Globus pallidus (tissue), 1 donor: Measurements from ENCODE around the gene ZNF496.
"Not testable (repeated sequence)": the region's sequence is repeated elsewhere in the genome, so short reads cannot be mapped to it uniquely, and the experiment has no call there.

Source experiments
- DNase-seq: peaks from one replicate; pipeline ENCODE4 v3.0.0-alpha.2; 2015; ENCODE audit warnings: low spot score

The ZNF496 gene

DNA sequence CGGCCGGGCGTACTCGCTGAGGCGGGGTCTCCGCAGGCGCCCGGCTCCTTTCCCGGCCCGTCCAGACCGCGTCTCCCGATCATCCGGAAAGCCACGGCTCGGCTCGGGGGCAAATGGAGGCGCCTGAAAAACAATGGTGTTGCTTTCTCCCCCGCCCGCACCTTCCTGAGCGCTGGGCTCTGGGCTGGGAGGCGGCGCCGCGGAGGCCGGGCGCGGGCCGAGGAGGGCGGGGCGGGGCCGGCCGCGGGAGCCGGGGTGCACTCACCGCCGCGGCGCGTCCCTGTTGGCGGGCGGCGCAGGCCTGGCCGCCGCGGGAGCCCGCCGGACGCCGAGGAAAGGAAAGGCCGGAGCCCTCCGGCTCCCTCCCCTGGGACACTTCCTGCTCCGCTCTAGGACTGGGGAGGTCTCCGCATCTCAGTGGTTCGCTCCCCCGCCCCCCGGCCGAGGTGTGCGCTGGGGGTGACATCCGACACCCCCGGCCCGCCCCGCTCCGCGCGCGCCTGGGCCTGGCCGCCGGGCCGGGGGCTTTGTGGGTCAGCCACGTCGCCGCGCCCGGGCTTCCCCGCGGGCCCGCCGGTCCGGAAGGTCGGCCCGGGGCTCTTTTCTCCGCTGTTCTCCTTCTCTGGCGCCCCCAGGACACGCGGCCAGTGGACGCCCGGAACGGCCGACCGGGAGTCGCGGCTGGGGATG is at the start of gene ZNF496:
TSS of gene ZNF496 (minus strand) at position 343 of the 690 bp plus-strand sequence. CDS start 2,289 bp downstream, outside the sequence.
- DNase-seq, result peak; percentile 60

DNA sequence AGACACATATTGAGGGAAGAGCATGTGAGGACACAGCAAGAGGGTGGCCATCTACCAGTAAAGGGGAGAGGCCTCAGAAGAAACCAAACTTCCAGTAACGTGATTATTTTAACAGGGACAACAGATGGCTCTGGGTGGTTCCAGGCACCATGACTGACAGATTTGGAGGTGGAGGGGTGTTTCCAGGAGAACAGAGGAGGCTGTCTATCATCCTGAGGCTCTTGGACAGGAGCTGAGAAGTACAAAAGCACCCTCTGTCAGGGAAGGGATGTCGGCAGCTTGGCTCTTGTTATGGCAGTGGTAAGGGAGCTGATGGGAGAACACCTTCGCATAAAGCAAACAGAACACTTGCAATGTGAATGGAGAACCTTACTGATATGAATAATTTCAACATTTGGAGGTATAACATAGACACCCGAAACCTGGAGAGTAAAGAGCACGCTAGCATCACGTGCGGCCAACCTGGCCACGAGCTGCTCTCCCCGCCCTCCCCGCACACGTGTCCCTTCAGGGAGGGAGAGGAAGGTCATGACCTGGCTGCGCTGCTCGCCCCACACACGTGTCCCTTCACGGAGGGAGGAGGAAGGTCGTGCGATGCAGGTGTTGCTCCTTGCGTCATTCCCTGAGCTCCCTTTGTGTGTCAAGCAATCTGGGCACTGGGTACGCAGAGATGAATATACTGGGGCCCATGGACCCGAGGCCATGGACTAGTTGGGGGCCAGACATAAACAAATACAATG is 46.8 kb upstream of the ZNF496 start:
- DNase-seq, result no peak

DNA sequence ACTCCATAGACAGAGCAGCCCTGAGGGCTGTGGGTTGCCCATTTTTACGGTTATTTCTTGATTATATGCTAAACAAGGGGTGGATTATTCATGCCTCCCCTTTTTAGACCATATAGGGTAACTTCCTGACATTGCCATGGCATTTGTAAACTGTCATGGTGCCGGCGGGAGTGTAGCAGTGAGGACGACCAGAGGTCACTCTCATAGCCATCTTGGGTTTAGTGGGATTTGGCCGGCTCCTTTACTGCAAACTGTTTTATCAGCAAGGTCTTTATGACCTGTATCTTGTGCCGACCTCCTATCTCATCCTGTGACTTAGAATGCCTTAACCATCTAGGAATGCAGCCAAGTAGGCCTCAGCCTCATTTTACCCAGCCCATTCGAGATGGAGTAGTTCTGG is 46.0 kb upstream of the ZNF496 start:
- DNase-seq, result not testable (repeated sequence)

DNA sequence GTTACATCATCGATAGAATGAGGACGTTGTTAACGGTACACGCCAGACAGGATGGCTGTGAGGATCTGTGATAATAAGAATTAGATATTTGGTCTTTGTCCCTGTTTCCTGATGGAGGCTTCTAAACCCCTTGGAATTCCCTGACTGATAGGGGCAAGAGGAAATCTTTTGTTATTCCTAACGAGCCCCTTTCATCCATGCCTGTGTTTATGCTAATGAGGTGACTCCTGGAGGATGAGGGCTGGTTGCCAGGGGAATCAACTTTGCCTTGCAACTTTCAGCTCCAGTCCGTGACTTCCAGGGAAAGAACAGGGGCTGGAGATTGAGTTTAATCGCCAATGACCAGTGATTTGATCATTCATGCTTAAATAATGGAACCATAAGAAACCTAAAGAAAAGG is 45.0 kb upstream of the ZNF496 start:
- no peak for DNase-seq

DNA sequence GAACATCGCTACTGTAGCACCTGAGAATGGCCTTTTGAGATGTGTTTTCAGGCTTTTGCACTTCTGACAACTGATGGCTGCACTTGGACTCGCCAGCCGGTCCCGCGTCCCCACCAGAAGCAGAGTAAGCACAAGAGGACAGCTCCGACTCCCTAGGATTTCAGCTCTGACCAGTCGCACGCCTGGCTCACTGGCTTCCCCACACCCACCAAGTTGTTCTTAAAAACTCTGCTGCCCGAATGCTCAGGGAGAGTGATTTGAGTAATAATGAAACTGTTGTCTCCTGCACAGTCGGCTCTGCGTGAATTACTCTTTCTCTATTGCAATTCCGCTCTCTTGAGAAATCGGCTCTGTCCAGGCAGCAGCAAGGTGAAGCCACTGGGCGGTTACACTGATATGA is 44.1 kb upstream of the ZNF496 start:
- no peak for DNase-seq

DNA sequence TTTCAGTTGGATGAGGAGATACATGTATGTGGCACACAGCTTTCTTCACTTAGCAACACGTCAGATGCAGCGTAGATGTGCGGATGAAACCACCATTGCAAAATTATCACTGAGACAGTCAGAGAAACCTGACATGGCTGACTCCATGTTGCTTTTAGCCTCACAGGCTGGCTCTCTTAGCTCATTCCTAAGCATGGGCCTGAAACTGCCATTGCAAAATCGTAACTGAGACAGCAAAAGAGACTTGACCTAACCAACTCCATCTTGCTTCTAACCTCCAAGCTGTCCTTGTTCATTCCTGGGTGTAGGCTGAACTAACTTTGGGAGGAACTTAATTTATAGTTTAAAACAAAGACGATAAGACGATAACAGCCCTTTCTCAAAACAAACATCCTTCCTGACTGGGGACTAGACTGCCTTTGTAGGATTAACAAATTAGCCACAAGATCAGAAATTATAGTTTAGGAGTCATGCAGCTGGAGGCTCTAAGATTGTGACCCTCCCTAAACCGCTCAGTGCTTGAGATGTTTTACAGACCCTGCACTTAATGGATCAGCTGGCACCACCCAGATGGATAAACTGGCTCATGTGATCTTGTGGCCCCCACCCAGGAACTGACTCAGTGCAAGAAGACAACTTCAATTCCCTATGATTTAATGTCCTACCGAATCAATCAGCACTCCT is 43.1 kb upstream of the ZNF496 start:
- not testable (repeated sequence) for DNase-seq

DNA sequence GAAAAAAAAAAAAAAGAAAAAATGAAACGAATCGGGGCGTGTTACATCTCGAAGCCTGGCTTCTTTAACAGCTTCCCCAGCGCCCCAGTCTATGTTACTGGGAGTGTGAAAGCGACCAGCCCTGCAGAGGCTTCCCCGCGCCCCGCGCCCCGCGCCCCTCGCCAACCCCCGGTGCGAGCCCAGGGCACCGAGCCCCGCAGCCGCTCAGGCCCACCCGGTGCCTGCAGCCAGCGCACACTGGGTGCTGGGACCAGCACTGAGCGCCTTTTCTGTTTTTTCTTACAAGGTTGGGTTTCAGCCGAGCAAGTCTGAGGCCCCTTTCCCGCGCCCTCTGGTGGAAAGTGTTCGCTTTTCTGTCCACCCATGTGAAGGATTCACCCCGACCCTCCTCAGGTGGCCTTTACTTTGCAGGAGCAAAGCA is 42.1 kb upstream of the ZNF496 start:
- peak; percentile 33 for DNase-seq

DNA sequence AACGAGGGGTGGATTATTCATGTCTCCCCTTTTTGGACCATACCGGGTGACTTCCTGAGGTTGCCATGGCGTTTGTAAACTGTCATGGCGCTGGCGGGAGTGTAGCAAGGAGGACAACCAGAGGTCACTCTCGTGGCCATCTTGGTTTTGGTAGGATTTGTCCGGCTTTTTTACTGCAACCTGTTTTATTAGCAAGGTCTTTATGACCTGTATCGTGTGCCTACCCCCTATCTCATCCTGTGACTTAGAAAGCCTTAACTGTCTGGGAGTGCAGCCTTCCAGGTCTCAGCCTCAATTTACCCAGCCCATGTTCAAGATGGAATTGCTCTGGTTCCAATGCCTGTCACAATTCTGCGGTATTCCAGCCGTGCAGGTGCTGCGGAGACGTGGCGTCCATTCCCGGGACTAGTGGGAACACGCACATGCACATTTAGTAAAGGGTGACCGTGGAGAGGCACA is 40.2 kb upstream of the ZNF496 start:
- DNase-seq, result no peak

DNA sequence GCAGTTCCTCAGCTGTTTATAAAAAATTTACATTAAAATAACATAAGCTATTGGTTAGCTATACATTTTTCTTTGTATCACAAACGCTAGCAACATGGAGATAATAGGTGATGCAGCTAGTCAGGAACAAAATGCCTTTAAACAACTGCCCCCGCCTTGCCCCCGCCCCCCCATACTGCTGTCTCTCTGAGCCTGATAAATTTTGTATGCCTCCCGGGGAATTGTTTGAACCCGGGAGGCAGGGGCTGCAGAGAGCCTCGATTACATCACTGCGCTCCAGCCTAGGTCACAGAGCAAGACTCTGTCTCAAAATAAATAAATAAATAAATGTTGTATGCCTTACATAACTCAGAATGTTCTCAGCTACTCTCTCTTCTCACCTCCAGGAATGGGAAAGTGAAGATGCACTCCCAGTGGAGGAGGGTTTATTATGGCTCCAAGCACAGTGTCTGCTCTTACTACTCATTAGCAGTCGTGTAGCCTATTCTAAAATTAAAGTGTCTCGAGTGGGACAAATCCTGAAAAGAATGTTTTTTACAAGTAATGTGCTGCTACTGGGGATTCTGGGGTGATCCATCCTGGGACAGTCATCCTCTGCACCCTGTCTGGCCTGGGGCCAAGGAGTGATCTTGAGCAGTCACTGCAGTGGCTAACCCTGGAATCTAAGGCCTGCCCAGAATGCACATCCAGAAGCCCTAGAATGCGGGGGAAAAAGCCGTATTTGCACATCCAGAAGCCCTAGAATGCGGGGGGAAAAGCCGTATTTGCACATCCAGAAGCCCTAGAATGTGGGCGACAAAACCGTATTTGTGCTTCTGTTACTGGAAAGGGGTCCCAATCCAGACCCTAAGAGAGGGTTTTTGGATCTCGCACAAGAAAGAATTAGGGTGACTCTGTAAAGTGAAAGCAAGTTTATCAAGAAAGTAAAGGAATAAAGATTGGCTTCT is 39.4 kb upstream of the ZNF496 start:
- DNase-seq, result no peak

DNA sequence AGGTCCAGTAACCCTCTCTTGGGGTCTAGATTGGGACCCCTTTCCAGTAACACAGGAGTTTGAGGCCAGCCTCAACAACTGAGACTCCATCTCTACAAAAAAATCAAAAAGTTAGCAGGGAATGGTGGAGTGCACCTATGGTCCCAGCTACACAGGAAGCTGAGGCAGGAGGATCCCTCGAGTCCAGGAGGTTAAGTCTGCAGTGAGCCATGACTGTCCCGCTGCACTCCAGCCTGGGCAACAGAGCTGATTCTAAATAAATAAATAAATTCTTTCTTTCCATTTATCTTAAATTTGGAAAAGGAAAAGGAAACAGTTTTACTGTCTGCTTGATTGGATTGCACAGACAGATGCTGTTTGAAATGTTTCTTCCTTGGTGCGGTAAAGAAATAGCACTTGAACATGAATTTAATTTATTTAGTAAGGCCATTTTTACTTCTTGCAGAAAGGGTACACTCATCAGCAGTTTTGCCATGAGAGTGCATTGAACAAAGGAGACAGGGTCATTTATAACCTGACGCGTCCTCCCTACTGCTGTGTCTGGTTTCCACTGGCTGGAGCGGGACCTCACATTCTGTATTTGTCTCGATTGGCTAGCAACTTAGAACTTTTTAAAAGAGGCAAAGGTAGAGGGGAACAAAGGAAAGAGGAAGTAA is 37.0 kb upstream of the ZNF496 start:
- no peak for DNase-seq

DNA sequence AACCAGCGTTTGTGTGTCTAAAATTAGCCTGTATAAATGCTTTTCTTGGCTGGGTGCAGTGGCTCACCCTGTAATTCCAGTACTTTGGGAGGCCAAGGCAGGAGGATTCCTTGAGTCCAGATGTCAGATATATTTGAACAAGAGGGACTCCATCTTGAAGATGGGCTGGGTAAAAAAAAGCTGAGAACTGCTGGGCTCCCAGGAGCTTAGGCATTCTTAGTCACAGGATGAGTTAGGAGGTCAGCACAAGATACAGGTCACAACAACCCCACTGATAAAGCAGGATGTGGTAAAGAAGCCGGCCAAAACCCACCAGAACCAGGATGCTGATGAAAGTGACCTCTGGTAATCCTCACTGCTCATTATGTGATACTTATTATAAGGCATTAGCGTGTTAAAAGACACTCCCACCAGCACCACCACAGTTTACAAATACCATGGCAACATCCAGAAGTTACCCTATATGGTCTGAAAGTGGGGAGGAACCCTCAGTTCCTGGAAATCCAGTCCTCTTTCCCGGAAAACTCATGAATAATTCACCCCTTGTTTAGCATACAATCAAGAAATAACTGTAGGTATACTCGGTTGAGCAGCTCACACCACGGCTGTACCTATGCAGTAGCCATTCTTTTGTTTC is 36.2 kb upstream of the ZNF496 start:
- no peak for DNase-seq

DNA sequence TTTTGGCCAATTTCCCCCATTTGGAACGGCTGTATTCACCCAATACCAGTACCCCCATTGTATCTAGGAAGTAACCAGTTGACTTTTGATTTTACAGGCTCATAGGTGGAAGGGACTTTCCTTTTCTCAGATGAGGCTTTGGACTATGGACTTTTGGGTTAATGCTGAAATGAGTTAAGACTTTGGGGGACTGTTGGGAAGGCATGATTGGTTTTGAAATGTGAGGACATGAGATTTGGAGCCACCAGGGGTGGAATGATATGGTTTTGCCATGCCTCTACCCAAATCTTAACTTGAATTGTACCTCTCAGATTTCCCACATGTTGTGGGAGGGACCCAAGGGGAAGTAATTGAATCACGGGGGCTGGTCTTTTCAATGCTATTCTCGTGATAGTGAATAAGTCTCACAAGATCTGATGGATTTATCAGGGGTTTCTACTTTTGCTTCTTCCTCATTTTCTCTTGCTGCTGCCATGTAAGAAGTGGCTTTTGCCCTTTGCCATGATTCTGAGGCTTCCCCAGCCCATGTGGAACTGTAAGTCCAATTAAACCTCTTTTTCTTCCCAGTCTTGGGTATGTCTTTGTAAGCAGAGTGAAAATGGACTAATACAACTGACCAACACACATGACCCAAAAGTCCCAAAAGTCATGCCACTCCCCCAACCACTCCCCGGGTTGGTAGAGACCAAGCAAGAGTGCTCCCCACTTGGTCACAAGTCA is 35.4 kb upstream of the ZNF496 start:
- DNase-seq, result no peak

DNA sequence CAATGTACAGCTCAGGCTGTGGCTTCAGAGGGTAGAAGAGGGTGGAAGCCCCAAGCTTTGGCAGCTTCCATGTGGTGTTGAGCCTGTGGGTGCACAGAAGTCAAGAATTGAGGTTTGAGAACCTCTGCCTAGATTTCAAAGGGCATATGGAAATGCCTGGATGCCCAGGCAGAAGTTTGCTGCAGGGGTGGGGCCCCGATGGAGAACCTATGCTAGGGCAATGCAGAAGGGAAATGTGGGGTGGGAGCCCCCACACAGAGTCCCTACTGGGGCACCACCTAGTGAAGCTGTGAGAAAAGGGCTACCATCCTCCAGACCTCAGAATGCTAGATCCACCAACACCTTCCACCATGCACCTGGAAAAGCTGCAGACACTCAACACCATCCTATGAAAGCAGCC is 34.7 kb upstream of the ZNF496 start:
- DNase-seq, result not testable (repeated sequence)

DNA sequence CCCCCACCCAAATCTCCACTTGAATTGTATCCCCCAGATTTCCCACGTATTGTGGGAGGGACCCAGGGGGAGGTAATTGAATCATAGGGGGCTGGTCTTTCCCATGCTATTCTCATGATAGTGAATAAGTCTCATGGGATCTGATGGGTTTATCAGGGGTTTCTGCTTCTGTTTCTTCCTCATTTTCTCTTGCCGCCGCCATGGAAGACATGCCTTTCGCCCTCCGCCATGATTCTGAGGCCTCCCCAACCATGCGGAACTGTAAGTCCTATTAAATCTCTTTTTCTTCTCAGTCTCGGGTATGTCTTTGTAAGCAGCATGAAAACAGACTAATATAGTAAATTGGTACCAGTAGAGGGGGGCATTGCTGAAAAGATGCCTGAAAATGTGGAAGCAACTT is 33.4 kb upstream of the ZNF496 start:
- DNase-seq, result no peak

DNA sequence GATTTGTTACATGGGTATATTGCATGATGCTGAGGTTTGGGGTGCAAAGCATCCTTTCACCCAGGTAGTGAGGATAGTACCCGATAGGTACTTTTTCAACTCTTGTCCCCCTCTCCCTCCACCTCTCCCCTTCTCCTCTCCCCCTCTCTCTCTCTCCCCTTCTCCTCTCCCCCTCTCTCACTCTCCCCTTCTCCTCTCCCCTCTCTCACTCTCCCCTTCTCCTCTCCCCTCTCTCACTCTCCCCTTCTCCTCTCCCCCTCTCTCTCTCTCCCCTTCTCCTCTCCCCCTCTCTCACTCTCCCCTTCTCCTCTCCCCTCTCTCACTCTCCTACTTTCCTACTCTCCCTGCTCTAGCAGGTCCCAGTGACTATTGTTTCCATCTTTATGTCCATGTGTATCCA is 31.3 kb upstream of the ZNF496 start:
- not testable (repeated sequence) for DNase-seq

DNA sequence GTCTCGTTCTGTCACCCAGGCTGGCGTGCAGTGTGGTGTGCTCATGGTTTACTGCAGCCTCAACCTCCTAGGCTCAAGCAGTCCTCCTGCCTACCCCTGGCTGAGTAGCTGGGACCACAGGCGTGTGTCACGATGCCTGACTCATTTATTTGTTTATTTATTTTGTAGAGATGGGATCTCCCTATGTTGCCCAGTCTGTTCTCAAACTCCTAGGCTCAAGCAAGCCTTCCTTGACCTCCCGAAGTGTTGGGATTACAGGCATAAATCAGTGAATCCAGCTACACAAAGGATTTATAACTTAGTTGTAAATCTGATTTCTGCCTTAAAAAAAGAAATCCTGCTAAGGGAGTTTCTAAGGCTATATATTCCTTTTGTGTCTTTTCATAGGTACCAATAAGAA is 30.5 kb upstream of the ZNF496 start:
- DNase-seq, result no peak

DNA sequence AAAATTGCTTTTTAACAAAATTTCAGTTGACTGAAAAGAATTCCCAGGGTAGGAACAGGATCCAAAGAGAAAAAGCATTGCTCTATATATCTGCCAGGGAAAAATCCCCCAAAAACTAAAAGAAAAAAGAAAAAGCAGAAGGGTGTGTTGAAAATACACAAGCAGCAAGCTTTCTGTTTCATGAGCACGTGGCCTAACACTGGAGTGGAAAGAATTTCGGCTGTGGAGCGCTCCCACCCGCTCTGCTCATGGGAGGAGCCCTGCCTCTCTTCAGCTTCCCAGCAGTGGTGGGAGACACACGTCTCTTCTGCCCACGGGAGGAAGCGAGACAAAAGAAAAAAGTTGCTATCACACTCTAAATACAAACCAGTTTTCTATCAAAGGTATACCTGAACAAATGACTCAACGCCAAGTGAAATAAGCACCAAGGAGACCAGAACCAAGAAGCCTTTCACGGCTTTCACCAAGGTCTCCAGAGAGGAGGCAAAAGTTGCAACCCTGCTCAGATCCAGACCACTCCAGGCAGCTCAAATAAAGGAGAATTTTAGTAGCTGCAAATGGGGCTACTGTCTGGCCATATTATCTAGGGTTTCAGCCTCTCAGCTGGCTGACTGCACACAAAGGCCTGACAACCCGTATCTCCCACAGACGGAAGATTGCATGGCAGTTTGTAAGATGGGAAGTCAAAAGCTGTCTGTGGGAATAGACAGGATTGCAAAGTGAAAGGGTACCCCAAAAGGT is 29.5 kb upstream of the ZNF496 start:
- peak; percentile 26 for DNase-seq

DNA sequence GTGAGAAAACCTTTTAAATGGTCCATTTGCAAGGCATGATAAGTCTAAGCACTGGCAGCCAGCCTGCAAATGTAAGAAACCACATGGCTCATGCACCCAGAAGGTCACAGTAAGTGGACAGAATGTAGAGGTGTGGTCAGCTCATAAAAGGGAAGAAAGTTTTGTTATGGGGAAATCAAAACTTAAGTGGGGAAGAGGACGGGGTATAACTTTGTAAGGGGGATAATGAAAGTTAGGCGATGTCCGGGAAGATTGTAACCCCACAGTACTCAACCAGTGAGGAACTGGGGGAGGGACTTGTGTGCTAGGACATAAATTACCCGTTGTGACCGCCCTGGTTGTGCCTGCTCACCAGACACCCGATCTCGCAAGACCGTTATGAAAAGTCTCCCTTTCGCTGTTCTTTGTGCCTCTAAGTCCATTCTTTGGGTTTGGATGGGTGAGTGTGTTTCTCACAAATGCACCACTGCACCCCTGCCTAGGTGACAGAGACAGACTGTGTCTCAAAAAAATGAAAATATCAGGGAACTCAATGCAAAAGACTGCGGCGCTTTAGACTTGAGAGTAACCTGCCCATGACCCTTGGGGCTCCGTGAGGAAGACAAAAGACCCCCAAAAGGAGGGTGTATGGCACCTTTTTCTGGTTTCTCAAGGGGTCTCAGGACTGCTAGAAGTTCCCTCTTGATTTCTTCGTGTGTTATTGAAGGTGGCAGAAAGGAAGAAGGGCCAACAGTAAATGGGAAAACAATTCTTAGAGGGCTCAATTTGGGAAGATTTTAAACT is 28.6 kb upstream of the ZNF496 start:
- DNase-seq, result no peak

DNA sequence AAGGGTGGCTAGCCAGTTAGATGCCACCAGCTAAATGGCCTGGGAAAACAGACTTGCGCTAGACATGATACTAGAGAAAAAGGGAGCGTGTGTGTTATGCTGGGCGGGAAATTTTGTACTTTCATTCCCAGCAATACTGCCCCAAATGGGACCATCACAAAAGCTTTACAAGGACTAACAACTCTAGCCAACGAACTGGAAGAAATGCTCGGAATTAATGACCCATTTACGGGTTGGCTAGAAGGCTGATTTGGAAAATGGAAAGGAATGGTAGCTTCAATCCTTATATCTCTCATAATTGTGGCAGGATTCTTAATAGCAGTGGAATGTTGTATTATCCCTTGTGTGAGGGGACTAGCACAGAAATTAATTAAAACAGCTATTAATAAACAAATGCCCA is 27.9 kb upstream of the ZNF496 start:
- DNase-seq, result no peak
